ENCODE measurements around the gene TCEA2.

The TCEA2 gene

GRCh38 chr20:64036346-64037198, 26.4 kb upstream of the TCEA2 start:
- H3K23ac ChIP-seq (ENCODE audit: low read length in 2 of 2), result no peak overlapping the region
- H2AK5ac ChIP-seq (ENCODE audit: low read length, severe bottlenecking), result no peak overlapping the region
- H2BK15ac ChIP-seq (ENCODE audit: low read depth, poor library complexity, severe bottlenecking), result no peak overlapping the region
- H4K8ac ChIP-seq (ENCODE audit: low read length), result no peak overlapping the region
- H2BK5ac ChIP-seq (ENCODE audit: low read depth, low read length, poor library complexity, severe bottlenecking), result no peak overlapping the region
- H3K79me1 ChIP-seq (replicated peaks; ENCODE audit: low read length, poor library complexity, severe bottlenecking), result no peaks in the 10 kb centered on the region
- no peak overlapping the region for H3K27ac ChIP-seq (ENCODE audit: low read length, poor library complexity, severe bottlenecking)
- H3K14ac ChIP-seq (ENCODE audit: low read length in 2 of 2), result no peak overlapping the region
- H3K9ac ChIP-seq (ENCODE audit: low read length), result no peak overlapping the region
- no peak overlapping the region for H3K4ac ChIP-seq (ENCODE audit: low read depth in 1 of 2, low read length in 2 of 2)
- 81% methylated on average over 17 of the region's 17 CpGs for WGBS
- H3K36me3 ChIP-seq (ENCODE audit: control insufficient read depth in 1 of 2, insufficient read depth in 2 of 2, low read depth in 1 of 2, low read length in 2 of 2), result peaks cover 34 to 46% of the 10 kb centered on the region in 2 experiments
- no peak overlapping the region for H3K4me3 ChIP-seq (ENCODE audit: insufficient read depth in 1 of 2, low read depth in 1 of 2, low read length in 2 of 2)
- no peak overlapping the region for H3K4me2 ChIP-seq (ENCODE audit: low read length, poor library complexity, severe bottlenecking)
- H4K91ac ChIP-seq (ENCODE audit: low read length), result no peak overlapping the region
- H2AFZ ChIP-seq (ENCODE audit: low read depth, low read length), result no peak overlapping the region
- DNase-seq, result no peak
- no peaks in the 10 kb centered on the region for H3K9me3 ChIP-seq (ENCODE audit: control insufficient read depth, low read length)
- no peak overlapping the region for H3K18ac ChIP-seq (ENCODE audit: low read depth in 1 of 2, low read length in 2 of 2)
- no peak overlapping the region for H2BK120ac ChIP-seq (ENCODE audit: low read depth, low read length)
- no peak overlapping the region for H2BK12ac ChIP-seq (ENCODE audit: low read length in 2 of 2)
- H3K27me3 ChIP-seq (ENCODE audit: control insufficient read depth in 1 of 2, insufficient read depth in 1 of 2, low read length in 2 of 2), result peaks cover 27 to 48% of the 10 kb centered on the region in 2 experiments
- peaks cover 38% of the 10 kb centered on the region for H3K4me1 ChIP-seq (ENCODE audit: control insufficient read depth, insufficient read depth, low read depth, low read length)

GRCh38 chr20:64037199-64037497, 25.9 kb upstream of the TCEA2 start:
- H3K4ac ChIP-seq (ENCODE audit: low read depth in 1 of 2, low read length in 2 of 2), result no peak overlapping the region
- no peak overlapping the region for H3K14ac ChIP-seq (ENCODE audit: low read length in 2 of 2)
- no peak for DNase-seq
- no peak overlapping the region for H2AK5ac ChIP-seq (ENCODE audit: low read length, severe bottlenecking)
- no peaks in the 10 kb centered on the region for H3K9me3 ChIP-seq (ENCODE audit: control insufficient read depth, low read length)
- H2BK5ac ChIP-seq (ENCODE audit: low read depth, low read length, poor library complexity, severe bottlenecking), result no peak overlapping the region
- H4K8ac ChIP-seq (ENCODE audit: low read length), result no peak overlapping the region
- no peaks in the 10 kb centered on the region for H3K79me1 ChIP-seq (replicated peaks; ENCODE audit: low read length, poor library complexity, severe bottlenecking)
- no peak overlapping the region for H2BK120ac ChIP-seq (ENCODE audit: low read depth, low read length)
- H3K27me3 ChIP-seq (ENCODE audit: control insufficient read depth in 1 of 2, insufficient read depth in 1 of 2, low read length in 2 of 2), result peaks cover 33 to 54% of the 10 kb centered on the region in 2 experiments
- H3K18ac ChIP-seq (ENCODE audit: low read depth in 1 of 2, low read length in 2 of 2), result no peak overlapping the region
- H2BK15ac ChIP-seq (ENCODE audit: low read depth, poor library complexity, severe bottlenecking), result no peak overlapping the region
- 100% methylated on average over 1 of the region's 3 CpGs for WGBS
- H3K4me2 ChIP-seq (ENCODE audit: low read length, poor library complexity, severe bottlenecking), result no peak overlapping the region
- no peak overlapping the region for H3K9ac ChIP-seq (ENCODE audit: low read length)
- H3K36me3 ChIP-seq (ENCODE audit: control insufficient read depth in 1 of 2, insufficient read depth in 2 of 2, low read depth in 1 of 2, low read length in 2 of 2), result peaks cover 29 to 40% of the 10 kb centered on the region in 2 experiments
- H2BK12ac ChIP-seq (ENCODE audit: low read length in 2 of 2), result no peak overlapping the region
- peaks cover 42% of the 10 kb centered on the region for H3K4me1 ChIP-seq (ENCODE audit: control insufficient read depth, insufficient read depth, low read depth, low read length)
- no peak overlapping the region for H3K4me3 ChIP-seq (ENCODE audit: insufficient read depth in 1 of 2, low read depth in 1 of 2, low read length in 2 of 2)
- no peak overlapping the region for H4K91ac ChIP-seq (ENCODE audit: low read length)
- H3K23ac ChIP-seq (ENCODE audit: low read length in 2 of 2), result no peak overlapping the region
- H3K27ac ChIP-seq (ENCODE audit: low read length, poor library complexity, severe bottlenecking), result no peak overlapping the region
- H2AFZ ChIP-seq (ENCODE audit: low read depth, low read length), result no peak overlapping the region

DNA sequence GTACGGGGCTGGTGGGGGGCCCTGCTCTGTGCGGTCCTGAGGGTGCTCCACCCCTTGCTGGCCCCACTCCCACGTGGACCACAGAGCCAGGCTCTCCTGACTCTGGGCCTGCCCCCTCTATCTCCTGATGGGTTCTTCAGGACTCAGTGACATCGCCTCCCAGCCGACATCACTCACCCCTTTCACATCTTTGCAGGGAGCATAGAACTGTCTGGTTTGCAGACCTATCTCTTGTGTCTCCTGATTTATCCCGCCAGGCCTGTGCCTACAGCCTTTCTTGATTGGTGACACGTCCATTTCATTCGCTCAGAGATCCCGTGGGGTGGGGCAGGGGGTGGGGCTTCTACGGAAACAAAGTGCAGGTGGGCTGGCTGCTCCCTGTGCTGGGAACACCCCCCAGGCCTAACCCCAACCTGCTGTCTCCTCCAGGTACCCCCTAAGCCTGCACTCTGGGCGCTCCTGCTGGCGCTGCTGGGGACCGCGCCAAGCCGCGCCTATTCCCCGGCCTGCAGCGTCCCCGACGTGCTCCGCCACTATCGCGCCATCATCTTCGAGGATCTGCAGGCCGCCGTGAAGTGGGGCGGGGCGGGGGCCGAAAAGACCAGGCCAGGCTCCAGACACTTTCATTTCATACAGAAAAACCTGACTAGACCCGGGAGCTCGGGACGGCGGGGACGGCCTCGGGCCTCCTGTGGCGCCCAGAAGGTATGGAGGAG, 25.3 kb upstream of the TCEA2 start:
- H3K79me1 ChIP-seq (replicated peaks; ENCODE audit: low read length, poor library complexity, severe bottlenecking), result no peaks in the 10 kb centered on the region
- H3K4me2 ChIP-seq (ENCODE audit: low read length, poor library complexity, severe bottlenecking), result peak overlapping the region; percentile 5
- H2AFZ ChIP-seq (ENCODE audit: low read depth, low read length), result no peak overlapping the region
- no peak overlapping the region for H3K4ac ChIP-seq (ENCODE audit: low read depth in 1 of 2, low read length in 2 of 2)
- no peak overlapping the region for H4K91ac ChIP-seq (ENCODE audit: low read length)
- H3K14ac ChIP-seq (ENCODE audit: low read length in 2 of 2), result no peak overlapping the region
- no peak overlapping the region for H2AK5ac ChIP-seq (ENCODE audit: low read length, severe bottlenecking)
- H2BK15ac ChIP-seq (ENCODE audit: low read depth, poor library complexity, severe bottlenecking), result no peak overlapping the region
- peak overlapping the region in 1 of 2 experiments; percentile 11 for H3K23ac ChIP-seq (ENCODE audit: low read length in 2 of 2)
- H3K27me3 ChIP-seq (ENCODE audit: control insufficient read depth in 1 of 2, insufficient read depth in 1 of 2, low read length in 2 of 2), result peaks cover 35 to 58% of the 10 kb centered on the region in 2 experiments
- H3K27ac ChIP-seq (ENCODE audit: low read length, poor library complexity, severe bottlenecking), result no peak overlapping the region
- H3K36me3 ChIP-seq (ENCODE audit: control insufficient read depth in 1 of 2, insufficient read depth in 2 of 2, low read depth in 1 of 2, low read length in 2 of 2), result peaks cover 24 to 35% of the 10 kb centered on the region in 2 experiments
- H2BK5ac ChIP-seq (ENCODE audit: low read depth, low read length, poor library complexity, severe bottlenecking), result no peak overlapping the region
- no peak overlapping the region for H4K8ac ChIP-seq (ENCODE audit: low read length)
- no peak overlapping the region for H2BK120ac ChIP-seq (ENCODE audit: low read depth, low read length)
- no peak overlapping the region for H2BK12ac ChIP-seq (ENCODE audit: low read length in 2 of 2)
- H3K4me1 ChIP-seq (ENCODE audit: control insufficient read depth, insufficient read depth, low read depth, low read length), result peaks cover 45% of the 10 kb centered on the region
- 30% methylated on average over 23 of the region's 36 CpGs for WGBS
- no peaks in the 10 kb centered on the region for H3K9me3 ChIP-seq (ENCODE audit: control insufficient read depth, low read length)
- DNase-seq, result no peak
- no peak overlapping the region for H3K9ac ChIP-seq (ENCODE audit: low read length)
- no peak overlapping the region for H3K4me3 ChIP-seq (ENCODE audit: insufficient read depth in 1 of 2, low read depth in 1 of 2, low read length in 2 of 2)
- H3K18ac ChIP-seq (ENCODE audit: low read depth in 1 of 2, low read length in 2 of 2), result no peak overlapping the region

GRCh38 chr20:64038224-64038564, 24.8 kb upstream of the TCEA2 start:
- Histone ChIP-seq H3K9ac (ENCODE audit: low read length) (no peak overlapping the region), H3K79me1 (replicated peaks; ENCODE audit: low read length, poor library complexity, severe bottlenecking) (no peaks in the 10 kb centered on the region), H4K8ac (ENCODE audit: low read length) (no peak overlapping the region), H2BK5ac (ENCODE audit: low read depth, low read length, poor library complexity, severe bottlenecking) (no peak overlapping the region), H2AK5ac (ENCODE audit: low read length, severe bottlenecking) (no peak overlapping the region), H3K36me3 (ENCODE audit: control insufficient read depth in 1 of 2, insufficient read depth in 2 of 2, low read depth in 1 of 2, low read length in 2 of 2) (peaks cover 18 to 30% of the 10 kb centered on the region in 2 experiments), H3K18ac (ENCODE audit: low read depth in 1 of 2, low read length in 2 of 2) (no peak overlapping the region), H2BK12ac (ENCODE audit: low read length in 2 of 2) (no peak overlapping the region), H3K27ac (ENCODE audit: low read length, poor library complexity, severe bottlenecking) (no peak overlapping the region), H3K4me2 (ENCODE audit: low read length, poor library complexity, severe bottlenecking) (peak overlapping the region; percentile 88), H3K4ac (ENCODE audit: low read depth in 1 of 2, low read length in 2 of 2) (no peak overlapping the region), H3K14ac (ENCODE audit: low read length in 2 of 2) (no peak overlapping the region), H3K4me3 (ENCODE audit: insufficient read depth in 1 of 2, low read depth in 1 of 2, low read length in 2 of 2) (peak overlapping the region in 1 of 2 experiments; percentile 46), H3K27me3 (ENCODE audit: control insufficient read depth in 1 of 2, insufficient read depth in 1 of 2, low read length in 2 of 2) (peaks cover 35 to 58% of the 10 kb centered on the region in 2 experiments), H3K9me3 (ENCODE audit: control insufficient read depth, low read length) (no peaks in the 10 kb centered on the region), H3K23ac (ENCODE audit: low read length in 2 of 2) (no peak overlapping the region), H2AFZ (ENCODE audit: low read depth, low read length) (no peak overlapping the region), H2BK120ac (ENCODE audit: low read depth, low read length) (no peak overlapping the region), H2BK15ac (ENCODE audit: low read depth, poor library complexity, severe bottlenecking) (no peak overlapping the region), H3K4me1 (ENCODE audit: control insufficient read depth, insufficient read depth, low read depth, low read length) (peaks cover 45% of the 10 kb centered on the region), H4K91ac (ENCODE audit: low read length) (no peak overlapping the region)
- DNase-seq, result no peak
- 1% methylated on average over 12 of the region's 30 CpGs for WGBS

Measured in mesenchymal stem cell (in vitro differentiated cells and primary cell).